HL-60/S4 (cell line): ENCODE measurements around the gene DDI2.
"Not testable (repeated sequence)": the region's sequence is repeated elsewhere in the genome, so short reads cannot be mapped to it uniquely, and the experiment has no call there.

Experiments used
- in situ Hi-C: fragments of 300-500 bp; cut with MboI; formaldehyde crosslinking; loops from 2 replicates; pipeline ENCODE4 v1.14.3; 2022; ENCODE audit warnings: low sequenced_read_pairs

DDI2 gene

GRCh38 chr1:15617173-15618076 lies at the start of gene DDI2:
Gene DDI2, plus strand, starts transcription at chr1:15617458. Its CDS starts 213 bp downstream, at chr1:15617671.
- in situ Hi-C loops: no loop called here

GRCh38 chr1:15568387-15569073 lies 48.7 kb upstream of the DDI2 start:
- in situ Hi-C loops: no loop called here

GRCh38 chr1:15570861-15571260 lies 46.4 kb upstream of the DDI2 start:
- in situ Hi-C loops: no loop called here

GRCh38 chr1:15571266-15571665 lies 46.0 kb upstream of the DDI2 start:
- in situ Hi-C loops: no loop called here

- in situ Hi-C loops: no loop called here
These were observed 43.8 kb upstream of the DDI2 start for GRCh38 chr1:15573477-15573876.

- in situ Hi-C loops: no loop called here
These were observed 42.5 kb upstream of the DDI2 start for GRCh38 chr1:15574741-15575140.

- in situ Hi-C loops: no loop called here
These were observed 41.6 kb upstream of the DDI2 start for GRCh38 chr1:15575549-15576150.

GRCh38 chr1:15577691-15578090 lies 39.6 kb upstream of the DDI2 start:
- in situ Hi-C loops: no loop called here

GRCh38 chr1:15578921-15579682 lies 38.2 kb upstream of the DDI2 start:
- in situ Hi-C loops: no loop called here

GRCh38 chr1:15579683-15580047 lies 37.6 kb upstream of the DDI2 start:
- in situ Hi-C loops: no loop called here

GRCh38 chr1:15583016-15583706 lies 34.1 kb upstream of the DDI2 start:
- in situ Hi-C loops: no loop called here

- in situ Hi-C loops: no loop called here
These were observed 32.5 kb upstream of the DDI2 start, which contains the start of gene AGMAT for GRCh38 chr1:15584489-15585363. Gene AGMAT, minus strand, starts transcription at chr1:15585051. Its CDS starts 84 bp downstream, at chr1:15584967.

GRCh38 chr1:15592285-15592684 lies 25.0 kb upstream of the DDI2 start:
- in situ Hi-C loops: loop anchor here (10.0 kb wide), 1 partner anchor 143 kb away; the partner anchor contains the start of gene SLC25A34

GRCh38 chr1:15595809-15596617 lies 21.2 kb upstream of the DDI2 start:
- in situ Hi-C loops: loop anchor here (10.0 kb wide), 1 partner anchor 139 kb away; the partner anchor contains the start of gene SLC25A34

GRCh38 chr1:15598436-15598835 lies 18.8 kb upstream of the DDI2 start:
- in situ Hi-C loops: loop anchor here (10.0 kb wide), 1 partner anchor 136 kb away; the partner anchor contains the start of gene SLC25A34

GRCh38 chr1:15603050-15603965 lies 13.9 kb upstream of the DDI2 start:
- in situ Hi-C loops: no loop called here

GRCh38 chr1:15603966-15604282 lies 13.3 kb upstream of the DDI2 start:
- in situ Hi-C loops: not testable (repeated sequence)
